ENCODE data around the gene BLMH. TPM values are rescaled to one million over a fixed set of nuclear protein-coding genes. Genes with fewer than 3 reads are reported as not detected.

Gene BLMH
- total and polyA plus RNA-seq, 2 experiments from 2014 or later = 36.4 to 58.7 TPM

DNA sequence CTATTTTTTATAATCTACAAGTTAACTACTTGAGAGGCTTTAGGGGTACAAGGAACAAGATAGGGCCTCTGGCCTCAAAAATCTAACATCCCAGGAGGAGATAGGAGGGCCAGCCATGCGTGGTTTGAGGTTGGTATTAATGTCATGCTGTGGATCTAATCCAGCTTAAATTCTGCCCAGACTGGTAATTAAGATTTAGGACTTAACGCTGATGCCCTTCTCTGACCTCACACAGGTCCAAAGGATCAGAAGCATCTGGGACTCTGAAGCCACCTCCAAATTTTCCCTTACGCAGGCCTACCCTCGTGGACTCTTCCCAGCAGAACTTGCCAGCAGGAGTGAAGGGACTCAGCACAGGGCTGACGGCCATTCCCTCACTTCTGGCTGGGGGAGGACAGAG, 71.3 kb downstream of the BLMH start (continued):
- TF ChIP-seq, protein P1, sequence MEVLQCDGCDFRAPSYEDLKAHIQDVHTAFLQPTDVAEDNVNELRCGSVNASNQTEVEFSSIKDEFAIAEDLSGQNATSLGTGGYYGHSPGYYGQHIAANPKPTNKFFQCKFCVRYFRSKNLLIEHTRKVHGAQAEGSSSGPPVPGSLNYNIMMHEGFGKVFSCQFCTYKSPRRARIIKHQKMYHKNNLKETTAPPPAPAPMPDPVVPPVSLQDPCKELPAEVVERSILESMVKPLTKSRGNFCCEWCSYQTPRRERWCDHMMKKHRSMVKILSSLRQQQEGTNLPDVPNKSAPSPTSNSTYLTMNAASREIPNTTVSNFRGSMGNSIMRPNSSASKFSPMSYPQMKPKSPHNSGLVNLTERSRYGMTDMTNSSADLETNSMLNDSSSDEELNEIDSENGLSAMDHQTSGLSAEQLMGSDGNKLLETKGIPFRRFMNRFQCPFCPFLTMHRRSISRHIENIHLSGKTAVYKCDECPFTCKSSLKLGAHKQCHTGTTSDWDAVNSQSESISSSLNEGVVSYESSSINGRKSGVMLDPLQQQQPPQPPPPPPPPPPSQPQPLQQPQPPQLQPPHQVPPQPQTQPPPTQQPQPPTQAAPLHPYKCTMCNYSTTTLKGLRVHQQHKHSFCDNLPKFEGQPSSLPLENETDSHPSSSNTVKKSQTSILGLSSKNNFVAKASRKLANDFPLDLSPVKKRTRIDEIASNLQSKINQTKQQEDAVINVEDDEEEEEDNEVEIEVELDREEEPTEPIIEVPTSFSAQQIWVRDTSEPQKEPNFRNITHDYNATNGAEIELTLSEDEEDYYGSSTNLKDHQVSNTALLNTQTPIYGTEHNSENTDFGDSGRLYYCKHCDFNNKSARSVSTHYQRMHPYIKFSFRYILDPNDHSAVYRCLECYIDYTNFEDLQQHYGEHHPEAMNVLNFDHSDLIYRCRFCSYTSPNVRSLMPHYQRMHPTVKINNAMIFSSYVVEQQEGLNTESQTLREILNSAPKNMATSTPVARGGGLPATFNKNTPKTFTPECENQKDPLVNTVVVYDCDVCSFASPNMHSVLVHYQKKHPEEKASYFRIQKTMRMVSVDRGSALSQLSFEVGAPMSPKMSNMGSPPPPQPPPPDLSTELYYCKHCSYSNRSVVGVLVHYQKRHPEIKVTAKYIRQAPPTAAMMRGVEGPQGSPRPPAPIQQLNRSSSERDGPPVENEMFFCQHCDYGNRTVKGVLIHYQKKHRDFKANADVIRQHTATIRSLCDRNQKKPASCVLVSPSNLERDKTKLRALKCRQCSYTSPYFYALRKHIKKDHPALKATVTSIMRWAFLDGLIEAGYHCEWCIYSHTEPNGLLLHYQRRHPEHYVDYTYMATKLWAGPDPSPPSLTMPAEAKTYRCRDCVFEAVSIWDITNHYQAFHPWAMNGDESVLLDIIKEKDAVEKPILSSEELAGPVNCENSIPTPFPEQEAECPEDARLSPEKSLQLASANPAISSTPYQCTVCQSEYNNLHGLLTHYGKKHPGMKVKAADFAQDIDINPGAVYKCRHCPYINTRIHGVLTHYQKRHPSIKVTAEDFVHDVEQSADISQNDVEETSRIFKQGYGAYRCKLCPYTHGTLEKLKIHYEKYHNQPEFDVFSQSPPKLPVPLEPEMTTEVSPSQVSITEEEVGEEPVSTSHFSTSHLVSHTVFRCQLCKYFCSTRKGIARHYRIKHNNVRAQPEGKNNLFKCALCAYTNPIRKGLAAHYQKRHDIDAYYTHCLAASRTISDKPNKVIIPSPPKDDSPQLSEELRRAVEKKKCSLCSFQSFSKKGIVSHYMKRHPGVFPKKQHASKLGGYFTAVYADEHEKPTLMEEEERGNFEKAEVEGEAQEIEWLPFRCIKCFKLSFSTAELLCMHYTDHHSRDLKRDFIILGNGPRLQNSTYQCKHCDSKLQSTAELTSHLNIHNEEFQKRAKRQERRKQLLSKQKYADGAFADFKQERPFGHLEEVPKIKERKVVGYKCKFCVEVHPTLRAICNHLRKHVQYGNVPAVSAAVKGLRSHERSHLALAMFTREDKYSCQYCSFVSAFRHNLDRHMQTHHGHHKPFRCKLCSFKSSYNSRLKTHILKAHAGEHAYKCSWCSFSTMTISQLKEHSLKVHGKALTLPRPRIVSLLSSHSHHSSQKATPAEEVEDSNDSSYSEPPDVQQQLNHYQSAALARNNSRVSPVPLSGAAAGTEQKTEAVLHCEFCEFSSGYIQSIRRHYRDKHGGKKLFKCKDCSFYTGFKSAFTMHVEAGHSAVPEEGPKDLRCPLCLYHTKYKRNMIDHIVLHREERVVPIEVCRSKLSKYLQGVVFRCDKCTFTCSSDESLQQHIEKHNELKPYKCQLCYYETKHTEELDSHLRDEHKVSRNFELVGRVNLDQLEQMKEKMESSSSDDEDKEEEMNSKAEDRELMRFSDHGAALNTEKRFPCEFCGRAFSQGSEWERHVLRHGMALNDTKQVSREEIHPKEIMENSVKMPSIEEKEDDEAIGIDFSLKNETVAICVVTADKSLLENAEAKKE (CRISPR knock-in tag; IDR thresholded peaks at IDR 0.05) = no peak
- no peak for TF ChIP-seq ZNF331 (CRISPR knock-in tag; IDR thresholded peaks at IDR 0.05; ENCODE audit: low read depth)
- no peak for TF ChIP-seq JUNB (IDR thresholded peaks at IDR 0.05; ENCODE audit: unreplicated experiment)
- TF ChIP-seq ZNF114 (CRISPR knock-in tag; IDR thresholded peaks at IDR 0.05) = no peak
- TF ChIP-seq POLR2AphosphoS5 (IDR thresholded peaks at IDR 0.05; ENCODE audit: low read depth) = no peak
- TF ChIP-seq, protein P2, sequence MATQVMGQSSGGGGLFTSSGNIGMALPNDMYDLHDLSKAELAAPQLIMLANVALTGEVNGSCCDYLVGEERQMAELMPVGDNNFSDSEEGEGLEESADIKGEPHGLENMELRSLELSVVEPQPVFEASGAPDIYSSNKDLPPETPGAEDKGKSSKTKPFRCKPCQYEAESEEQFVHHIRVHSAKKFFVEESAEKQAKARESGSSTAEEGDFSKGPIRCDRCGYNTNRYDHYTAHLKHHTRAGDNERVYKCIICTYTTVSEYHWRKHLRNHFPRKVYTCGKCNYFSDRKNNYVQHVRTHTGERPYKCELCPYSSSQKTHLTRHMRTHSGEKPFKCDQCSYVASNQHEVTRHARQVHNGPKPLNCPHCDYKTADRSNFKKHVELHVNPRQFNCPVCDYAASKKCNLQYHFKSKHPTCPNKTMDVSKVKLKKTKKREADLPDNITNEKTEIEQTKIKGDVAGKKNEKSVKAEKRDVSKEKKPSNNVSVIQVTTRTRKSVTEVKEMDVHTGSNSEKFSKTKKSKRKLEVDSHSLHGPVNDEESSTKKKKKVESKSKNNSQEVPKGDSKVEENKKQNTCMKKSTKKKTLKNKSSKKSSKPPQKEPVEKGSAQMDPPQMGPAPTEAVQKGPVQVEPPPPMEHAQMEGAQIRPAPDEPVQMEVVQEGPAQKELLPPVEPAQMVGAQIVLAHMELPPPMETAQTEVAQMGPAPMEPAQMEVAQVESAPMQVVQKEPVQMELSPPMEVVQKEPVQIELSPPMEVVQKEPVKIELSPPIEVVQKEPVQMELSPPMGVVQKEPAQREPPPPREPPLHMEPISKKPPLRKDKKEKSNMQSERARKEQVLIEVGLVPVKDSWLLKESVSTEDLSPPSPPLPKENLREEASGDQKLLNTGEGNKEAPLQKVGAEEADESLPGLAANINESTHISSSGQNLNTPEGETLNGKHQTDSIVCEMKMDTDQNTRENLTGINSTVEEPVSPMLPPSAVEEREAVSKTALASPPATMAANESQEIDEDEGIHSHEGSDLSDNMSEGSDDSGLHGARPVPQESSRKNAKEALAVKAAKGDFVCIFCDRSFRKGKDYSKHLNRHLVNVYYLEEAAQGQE (IDR thresholded peaks at IDR 0.05; ENCODE audit: unreplicated experiment) = no peak
- no peak for TF ChIP-seq EZH2phosphoT487 (IDR thresholded peaks at IDR 0.05; ENCODE audit: unreplicated experiment)
